BE2C (cell line): ENCODE results near the gene IMPDH1. TPM values are rescaled to one million over a fixed set of nuclear protein-coding genes. Genes with fewer than 3 reads are reported as not detected.
"Not testable (repeated sequence)": the region's sequence is repeated elsewhere in the genome, so short reads cannot be mapped to it uniquely, and the experiment has no call there.

Experiments
- DNase-seq: peaks from one replicate; pipeline ENCODE4 v3.0.0-alpha.2; 2020
- H3K27me3 ChIP-seq: fragments of 250-450 bp; sonication (Bioruptor Pico); 2 replicates; pipeline ENCODE4 v1.5.1; 2020; ENCODE audit warnings: mild to moderate bottlenecking
- H3K36me3 ChIP-seq: fragments of 250-450 bp; sonication (Bioruptor Pico); 2 replicates; pipeline ENCODE4 v1.5.1; 2020; ENCODE audit warnings: mild to moderate bottlenecking
- H3K4me1 ChIP-seq: fragments of 250-450 bp; sonication (Bioruptor Pico); 2 replicates; pipeline ENCODE4 v1.5.1; 2020
- H3K4me3 ChIP-seq: 2 replicates; pipeline ENCODE4 v1.5.1; 2011; ENCODE audit warnings: low read depth, low read length
- H3K9me3 ChIP-seq: fragments of 250-450 bp; sonication (Bioruptor Pico); 2 replicates; pipeline ENCODE4 v1.5.1; 2020
- polyA plus RNA-seq: library from polyadenylated mRNA; unstranded; fragments of >200 nt; gene quantifications from one replicate; pipeline ENCODE4 v1.2.1, GENCODE V29; 2012; ENCODE audit warnings: low read depth, missing spikeins; ENCODE audit not compliant: insufficient read length, insufficient read depth
- TF ChIP-seq, protein P1 (sequence below): IDR thresholded peaks from 2 replicates; pipeline ENCODE4 v1.5.1; 2012; ENCODE audit warnings: mild to moderate bottlenecking, low read depth, low read length

Gene IMPDH1
- polyA plus RNA-seq: 265 TPM

GRCh38 chr7:128409596-128410450 is at the start of gene IMPDH1:
TSS of gene IMPDH1 (minus strand) at chr7:128409982. CDS start at chr7:128409901, 81 bp downstream.
- Histone ChIP-seq H3K27me3 (peaks cover 14% of the 10 kb centered on the region), H3K4me1 (peaks cover 18% of the 10 kb centered on the region)
- peak; percentile 90 for DNase-seq

DNA sequence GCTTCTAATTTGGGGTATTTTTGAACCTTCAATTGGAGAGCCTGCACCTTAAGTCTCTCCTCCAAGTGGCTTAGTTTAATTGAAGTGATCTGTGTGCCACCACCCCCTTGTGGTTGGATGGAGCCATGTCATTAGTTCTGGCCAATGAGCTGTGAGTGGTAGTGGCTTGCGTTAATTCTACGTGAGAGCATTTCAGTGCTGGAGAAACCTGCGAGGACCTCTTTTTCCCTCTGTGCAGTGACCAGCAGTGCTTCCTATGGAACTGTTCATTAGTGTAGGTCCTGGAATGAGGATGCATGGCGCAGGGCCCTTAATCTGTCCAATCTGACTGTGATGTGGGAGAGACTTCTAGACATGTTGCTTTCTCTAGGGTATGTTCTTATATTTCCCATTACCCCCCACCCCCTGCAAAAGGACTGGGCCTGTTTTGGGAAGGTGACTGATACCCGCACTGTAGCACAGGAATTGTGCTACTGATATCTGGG is 49.7 kb upstream of the IMPDH1 start:
- Histone ChIP-seq H3K9me3 (no peaks in the 10 kb centered on the region), H3K4me3 (no peak overlapping the region), H3K4me1 (peaks cover 8% of the 10 kb centered on the region), H3K27me3 (no peaks in the 10 kb centered on the region), H3K36me3 (peaks cover 7% of the 10 kb centered on the region)
- TF ChIP-seq, protein P1, sequence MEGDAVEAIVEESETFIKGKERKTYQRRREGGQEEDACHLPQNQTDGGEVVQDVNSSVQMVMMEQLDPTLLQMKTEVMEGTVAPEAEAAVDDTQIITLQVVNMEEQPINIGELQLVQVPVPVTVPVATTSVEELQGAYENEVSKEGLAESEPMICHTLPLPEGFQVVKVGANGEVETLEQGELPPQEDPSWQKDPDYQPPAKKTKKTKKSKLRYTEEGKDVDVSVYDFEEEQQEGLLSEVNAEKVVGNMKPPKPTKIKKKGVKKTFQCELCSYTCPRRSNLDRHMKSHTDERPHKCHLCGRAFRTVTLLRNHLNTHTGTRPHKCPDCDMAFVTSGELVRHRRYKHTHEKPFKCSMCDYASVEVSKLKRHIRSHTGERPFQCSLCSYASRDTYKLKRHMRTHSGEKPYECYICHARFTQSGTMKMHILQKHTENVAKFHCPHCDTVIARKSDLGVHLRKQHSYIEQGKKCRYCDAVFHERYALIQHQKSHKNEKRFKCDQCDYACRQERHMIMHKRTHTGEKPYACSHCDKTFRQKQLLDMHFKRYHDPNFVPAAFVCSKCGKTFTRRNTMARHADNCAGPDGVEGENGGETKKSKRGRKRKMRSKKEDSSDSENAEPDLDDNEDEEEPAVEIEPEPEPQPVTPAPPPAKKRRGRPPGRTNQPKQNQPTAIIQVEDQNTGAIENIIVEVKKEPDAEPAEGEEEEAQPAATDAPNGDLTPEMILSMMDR: peak; percentile 91
- DNase-seq: peak; percentile 70

More at GRCh38 chr7:128409596-128410450, at the start of gene IMPDH1:
- TF ChIP-seq, protein P1: no peak
- Histone ChIP-seq H3K9me3 (no peaks in the 10 kb centered on the region), H3K36me3 (no peaks in the 10 kb centered on the region), H3K4me3 (peak within 1 kb of the TSS; percentile 66)

- TF ChIP-seq, protein P1: no peak
- Histone ChIP-seq H3K27me3 (no peaks in the 10 kb centered on the region), H3K4me1 (peaks cover 10% of the 10 kb centered on the region), H3K36me3 (peaks cover 7% of the 10 kb centered on the region), H3K9me3 (no peaks in the 10 kb centered on the region), H3K4me3 (peak overlapping the region; percentile 91; the same call in 1 of the 2 replicates)
- no peak for DNase-seq
Observed at GRCh38 chr7:128458956-128459355, 49.2 kb upstream of the IMPDH1 start.

GRCh38 chr7:128457385-128457784 is 47.6 kb upstream of the IMPDH1 start:
- DNase-seq, H3K9me3 ChIP-seq, H3K36me3 ChIP-seq, H3K27me3 ChIP-seq: not testable (repeated sequence)
- Histone ChIP-seq H3K4me1 (peaks cover 16% of the 10 kb centered on the region), H3K4me3 (peak overlapping the region; percentile 91)

DNA sequence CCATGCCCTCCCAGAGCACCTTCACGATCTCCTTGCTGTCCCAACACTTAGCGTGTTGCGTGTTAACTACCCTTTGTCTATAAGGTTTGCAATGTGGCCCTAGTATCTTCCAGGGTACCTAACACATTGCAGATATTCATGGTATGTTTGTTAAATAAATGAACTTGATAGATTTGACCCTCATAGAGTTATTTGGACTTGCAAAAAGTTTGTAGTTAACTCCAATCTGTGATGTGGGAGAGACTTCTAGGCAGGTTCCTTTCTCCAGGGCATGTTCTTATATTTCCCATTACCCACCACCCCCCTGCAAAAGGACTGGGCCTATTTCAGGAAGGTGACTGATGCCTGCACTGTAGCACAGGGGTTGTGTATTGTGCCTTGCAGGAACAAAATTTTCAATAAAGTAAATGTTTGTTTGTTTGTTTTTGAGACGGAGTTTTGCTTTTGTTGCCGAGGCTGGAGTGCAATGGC is 46.5 kb upstream of the IMPDH1 start:
- TF ChIP-seq, protein P1: no peak
- Histone ChIP-seq H3K4me1 (peaks cover 16% of the 10 kb centered on the region), H3K36me3 (peaks cover 7% of the 10 kb centered on the region), H3K9me3 (no peaks in the 10 kb centered on the region), H3K4me3 (peak overlapping the region; percentile 91), H3K27me3 (no peaks in the 10 kb centered on the region)
- no peak for DNase-seq

DNA sequence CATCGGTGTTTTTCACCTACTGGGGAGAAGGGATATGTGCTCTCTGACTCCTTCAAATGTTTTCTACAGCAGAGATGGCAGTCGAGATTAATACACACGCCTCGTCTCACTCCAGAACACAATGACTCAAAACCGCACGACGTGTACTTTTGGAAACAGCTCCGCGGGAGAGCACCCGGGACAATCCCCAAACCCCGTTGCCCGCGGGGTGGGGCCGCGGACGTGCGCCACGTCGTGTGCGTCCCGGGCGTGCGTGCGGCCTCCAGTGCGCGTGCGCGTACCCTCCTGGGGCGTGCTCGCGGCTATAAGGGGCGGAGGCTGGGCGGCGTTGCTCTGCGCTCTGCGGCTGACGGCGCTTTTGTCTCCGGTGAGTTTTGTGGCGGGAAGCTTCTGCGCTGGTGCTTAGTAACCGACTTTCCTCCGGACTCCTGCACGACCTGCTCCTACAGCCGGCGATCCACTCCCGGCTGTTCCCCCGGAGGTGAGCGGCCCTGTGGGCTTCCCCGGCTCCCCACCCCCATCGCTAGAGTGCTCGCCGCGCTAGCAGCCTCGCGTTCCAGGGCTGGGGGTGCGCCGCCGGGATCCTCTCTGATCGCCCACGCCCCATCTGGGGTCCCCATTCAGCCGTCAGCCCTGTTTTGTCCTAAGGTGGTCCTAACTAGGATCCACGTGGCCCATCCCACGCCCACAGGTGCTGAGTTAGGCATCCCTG is 45.9 kb upstream of the IMPDH1 start, which contains the start of gene HILPDA:
Gene HILPDA (plus strand): TSS at position 336 of the 712 bp plus-strand sequence. CDS start 1,391 bp downstream, outside the sequence.
- peaks cover 16% of the 10 kb centered on the region for H3K4me1 ChIP-seq
- no peaks in the 10 kb centered on the region for H3K27me3 ChIP-seq
- H3K36me3 ChIP-seq: peaks cover 7% of the 10 kb centered on the region
- TF ChIP-seq, protein P1: no peak
- peak within 1 kb of the TSS; percentile 91 for H3K4me3 ChIP-seq
- H3K9me3 ChIP-seq: no peaks in the 10 kb centered on the region
- peak; percentile 94 for DNase-seq
